Fibroblast of lung (primary cell): ENCODE measurements around the gene SLC51B. TPM values are rescaled to one million over a fixed set of nuclear protein-coding genes. Genes with fewer than 3 reads are reported as not detected.
"Not testable (repeated sequence)": the region's sequence is repeated elsewhere in the genome, so short reads cannot be mapped to it uniquely, and the experiment has no call there.

Source experiments
- DNase-seq, 2 donors: peaks; one replicate each; pipeline versions ENCODE4 v3.0.0 to v3.0.0-alpha.2; 2010; ENCODE audit warnings: low read depth in 2 of 2
- H2AFZ ChIP-seq: 2 replicates; pipeline ENCODE4 v1.5.1; 2012; ENCODE audit warnings: low read length, control low read depth, inconsistent platforms
- H3K27ac ChIP-seq: 2 replicates; pipeline ENCODE4 v1.5.1; 2011; ENCODE audit warnings: low read length, control low read depth; ENCODE audit not compliant: insufficient read depth
- H3K27me3 ChIP-seq: 2 replicates; pipeline ENCODE4 v1.5.1; 2011; ENCODE audit warnings: mild to moderate bottlenecking, low read length; ENCODE audit not compliant: control insufficient read depth, insufficient read depth
- H3K36me3 ChIP-seq: 2 replicates; pipeline ENCODE4 v1.5.1; 2011; ENCODE audit warnings: low read length; ENCODE audit not compliant: control insufficient read depth, insufficient read depth
- H3K4me1 ChIP-seq: 2 replicates; pipeline ENCODE4 v1.5.1; 2011; ENCODE audit warnings: low read length; ENCODE audit not compliant: control insufficient read depth, insufficient read depth; ENCODE audit errors: extremely low read depth
- H3K4me2 ChIP-seq: 2 replicates; pipeline ENCODE4 v1.5.1; 2011; ENCODE audit warnings: low read length, control low read depth; ENCODE audit not compliant: insufficient read depth; ENCODE audit errors: extremely low read depth
- H3K4me3 ChIP-seq, 4 experiments: fragments of 200-600 bp in 1 of 4; sonication (generic) in 1 of 4; replicated peaks in 1 of 4; 2 replicates each; pipeline ENCODE4 v1.5.1; 2011 to 2016; ENCODE audit warnings: low read length in 4 of 4, low read depth in 3 of 4, mild to moderate bottlenecking in 3 of 4, control low read depth in 2 of 4, inconsistent platforms in 1 of 4, mixed read lengths in 1 of 4; ENCODE audit not compliant: insufficient read depth in 1 of 4; ENCODE audit errors: control extremely low read depth in 1 of 4
- H3K79me2 ChIP-seq: 2 replicates; pipeline ENCODE4 v1.5.1; 2012; ENCODE audit warnings: mild to moderate bottlenecking, low read length, inconsistent platforms; ENCODE audit not compliant: control insufficient read depth, insufficient read depth
- H3K9ac ChIP-seq: 2 replicates; pipeline ENCODE4 v1.5.1; 2011; ENCODE audit warnings: mild to moderate bottlenecking, low read length, control low read depth; ENCODE audit not compliant: insufficient read depth
- H3K9me3 ChIP-seq: 2 replicates; pipeline ENCODE4 v1.5.1; 2012; ENCODE audit warnings: low read depth, low read length; ENCODE audit not compliant: control insufficient read depth, insufficient read depth
- H4K20me1 ChIP-seq: 2 replicates; pipeline ENCODE4 v1.5.1; 2011; ENCODE audit warnings: low read length; ENCODE audit not compliant: control insufficient read depth, insufficient read depth; ENCODE audit errors: extremely low read depth
- EZH2 ChIP-seq: IDR thresholded peaks from 2 replicates; pipeline ENCODE4 v1.5.1; 2012; ENCODE audit warnings: low read length, control low read depth, mild to moderate bottlenecking; ENCODE audit errors: missing control alignments
- polyA plus RNA-seq, 2 donors: library from polyadenylated mRNA; depleted of rRNA in 1 of 2; stranded (reverse) in 1 of 2; unstranded in 1 of 2; fragments of >200 nt; gene quantifications; 2 replicates each; pipeline ENCODE4 v1.2.1, GENCODE V29; 2011 to 2012; ENCODE audit warnings: missing spikeins in 1 of 2
- total RNA-seq: library from RNA; depleted of rRNA; stranded (reverse); fragments of >200 nt; gene quantifications from 2 replicates; pipeline ENCODE4 v1.2.1, GENCODE V29; 2014
- TF ChIP-seq, protein P1 (sequence below), 2 donors: IDR thresholded peaks in 1 of 2; conservative IDR thresholded peaks in 1 of 2; 1 replicate in 1 of 2; 2 replicates in 1 of 2; pipeline ENCODE4 v1.5.1; 2011 to 2012; ENCODE audit warnings: low read length in 2 of 2, control low read depth in 1 of 2, inconsistent platforms in 1 of 2, low read depth in 1 of 2, mild to moderate bottlenecking in 1 of 2

The SLC51B gene
- total and polyA plus RNA-seq, 2 donors (not counting 1 experiment from before 2014, with no cell fraction given), result 0.66 to 0.98 TPM

DNA sequence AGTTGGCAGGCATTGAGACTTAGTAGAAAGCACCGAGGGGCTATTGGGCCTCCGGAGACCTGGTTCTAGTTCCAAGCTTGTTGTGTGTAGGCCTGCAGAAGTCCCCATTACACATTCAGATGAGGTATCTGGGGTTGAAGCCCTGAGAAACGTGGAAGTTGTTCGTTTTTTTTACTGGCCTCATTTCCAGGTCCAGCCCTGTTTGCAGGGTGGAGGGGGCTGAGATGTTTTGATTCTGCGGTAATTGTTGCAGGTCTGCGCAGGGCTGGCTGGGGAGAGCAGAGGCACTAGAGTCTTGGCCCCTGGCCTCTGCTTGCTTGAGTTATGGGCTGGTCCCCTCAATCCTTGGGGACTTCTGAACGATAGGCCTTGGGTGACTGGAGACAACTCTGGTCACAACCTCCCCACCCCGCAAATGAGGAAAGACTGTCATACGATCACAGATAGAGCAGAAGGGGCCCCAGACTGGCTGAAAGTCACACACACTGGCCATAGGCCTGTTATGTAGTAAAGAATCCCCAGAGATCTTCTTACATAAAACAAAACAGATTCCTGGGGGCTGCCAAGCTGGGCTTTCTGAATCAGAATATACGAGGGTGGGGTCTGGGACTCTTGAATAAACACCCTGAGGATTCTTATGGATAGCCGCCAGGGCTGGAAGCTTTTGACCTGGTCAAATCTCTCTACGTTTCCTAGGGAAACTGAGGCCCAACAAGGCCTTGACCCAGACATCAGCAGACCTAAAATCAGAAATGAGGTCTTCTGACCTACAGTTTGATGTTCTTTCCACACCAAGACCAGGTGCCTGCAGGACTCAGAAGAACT, 47.0 kb downstream of the SLC51B start:
- no peaks in the 10 kb centered on the region for H3K79me2 ChIP-seq
- TF ChIP-seq, protein P1, sequence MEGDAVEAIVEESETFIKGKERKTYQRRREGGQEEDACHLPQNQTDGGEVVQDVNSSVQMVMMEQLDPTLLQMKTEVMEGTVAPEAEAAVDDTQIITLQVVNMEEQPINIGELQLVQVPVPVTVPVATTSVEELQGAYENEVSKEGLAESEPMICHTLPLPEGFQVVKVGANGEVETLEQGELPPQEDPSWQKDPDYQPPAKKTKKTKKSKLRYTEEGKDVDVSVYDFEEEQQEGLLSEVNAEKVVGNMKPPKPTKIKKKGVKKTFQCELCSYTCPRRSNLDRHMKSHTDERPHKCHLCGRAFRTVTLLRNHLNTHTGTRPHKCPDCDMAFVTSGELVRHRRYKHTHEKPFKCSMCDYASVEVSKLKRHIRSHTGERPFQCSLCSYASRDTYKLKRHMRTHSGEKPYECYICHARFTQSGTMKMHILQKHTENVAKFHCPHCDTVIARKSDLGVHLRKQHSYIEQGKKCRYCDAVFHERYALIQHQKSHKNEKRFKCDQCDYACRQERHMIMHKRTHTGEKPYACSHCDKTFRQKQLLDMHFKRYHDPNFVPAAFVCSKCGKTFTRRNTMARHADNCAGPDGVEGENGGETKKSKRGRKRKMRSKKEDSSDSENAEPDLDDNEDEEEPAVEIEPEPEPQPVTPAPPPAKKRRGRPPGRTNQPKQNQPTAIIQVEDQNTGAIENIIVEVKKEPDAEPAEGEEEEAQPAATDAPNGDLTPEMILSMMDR (conservative IDR thresholded peaks at IDR 0.05 in 1 of 2, IDR thresholded peaks at IDR 0.05 in 1 of 2; ENCODE audit: low read depth in 1 of 2, low read length in 2 of 2), result no peak
- no peak for TF ChIP-seq EZH2
- no peaks in the 10 kb centered on the region for H3K9me3 ChIP-seq
- H3K4me2 ChIP-seq, result no peak overlapping the region
- H3K4me1 ChIP-seq, result peaks cover 12% of the 10 kb centered on the region
- no peak overlapping the region for H3K9ac ChIP-seq
- no peaks in the 10 kb centered on the region for H3K36me3 ChIP-seq
- no peak for DNase-seq
- H2AFZ ChIP-seq, result no peak overlapping the region
- H3K4me3 ChIP-seq, result no peak overlapping the region
- H3K27me3 ChIP-seq, result no peaks in the 10 kb centered on the region
- H4K20me1 ChIP-seq, result no peaks in the 10 kb centered on the region
- H3K27ac ChIP-seq, result no peak overlapping the region

DNA sequence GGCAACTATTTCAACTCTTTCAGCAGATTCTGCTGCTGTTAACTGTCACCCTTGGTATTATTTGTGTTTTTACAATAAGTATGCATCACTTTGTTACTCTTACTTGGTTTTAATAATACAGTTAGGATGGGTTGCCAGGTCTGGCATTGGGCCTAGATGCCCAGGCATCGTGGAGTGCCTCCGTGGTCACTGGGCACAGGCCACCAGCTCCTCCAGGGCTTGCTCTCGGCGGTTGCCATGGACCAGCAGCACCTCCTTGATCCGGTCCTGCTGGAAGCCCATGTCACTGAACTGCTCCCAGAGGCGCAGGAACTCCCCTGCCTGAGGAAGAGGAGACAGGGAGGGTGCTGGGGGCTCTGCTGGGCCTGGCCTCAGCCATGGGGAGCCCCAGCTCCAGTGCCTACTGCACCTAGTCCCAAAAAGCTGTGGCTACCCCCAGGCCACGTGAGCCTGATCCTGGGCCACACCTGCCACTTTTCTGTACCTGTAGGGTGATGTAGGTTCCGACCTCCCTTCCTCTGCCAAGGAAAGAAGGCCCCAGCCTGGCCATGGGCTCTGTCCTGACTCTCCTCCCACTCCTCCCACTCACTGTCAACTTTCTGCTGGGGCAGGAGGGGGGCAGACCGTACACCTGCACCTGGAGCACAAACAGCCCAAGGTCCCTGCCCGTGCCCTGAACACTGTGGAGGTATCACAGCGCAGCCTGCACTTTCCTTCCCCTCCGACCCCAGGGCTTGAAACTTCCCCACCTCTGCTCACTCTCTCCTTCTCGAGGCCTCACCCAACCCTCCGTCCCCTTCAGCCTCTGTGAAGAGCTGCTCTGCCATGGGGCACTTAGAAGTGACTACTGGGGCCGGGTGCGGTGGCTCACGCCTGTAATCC, 48.0 kb downstream of the SLC51B start:
- no peak overlapping the region for H3K4me2 ChIP-seq
- TF ChIP-seq, protein P1 (conservative IDR thresholded peaks at IDR 0.05 in 1 of 2, IDR thresholded peaks at IDR 0.05 in 1 of 2; ENCODE audit: low read depth in 1 of 2, low read length in 2 of 2), result no peak
- no peak for TF ChIP-seq EZH2
- H3K27me3 ChIP-seq, result no peaks in the 10 kb centered on the region
- no peak overlapping the region for H3K27ac ChIP-seq
- peaks cover 1% of the 10 kb centered on the region for H3K36me3 ChIP-seq
- no peak overlapping the region for H2AFZ ChIP-seq
- no peaks in the 10 kb centered on the region for H4K20me1 ChIP-seq
- H3K79me2 ChIP-seq, result no peaks in the 10 kb centered on the region
- no peak for DNase-seq
- H3K4me3 ChIP-seq, result no peak overlapping the region
- peaks cover 10% of the 10 kb centered on the region for H3K4me1 ChIP-seq
- H3K9me3 ChIP-seq, result no peaks in the 10 kb centered on the region
- no peak overlapping the region for H3K9ac ChIP-seq

DNA sequence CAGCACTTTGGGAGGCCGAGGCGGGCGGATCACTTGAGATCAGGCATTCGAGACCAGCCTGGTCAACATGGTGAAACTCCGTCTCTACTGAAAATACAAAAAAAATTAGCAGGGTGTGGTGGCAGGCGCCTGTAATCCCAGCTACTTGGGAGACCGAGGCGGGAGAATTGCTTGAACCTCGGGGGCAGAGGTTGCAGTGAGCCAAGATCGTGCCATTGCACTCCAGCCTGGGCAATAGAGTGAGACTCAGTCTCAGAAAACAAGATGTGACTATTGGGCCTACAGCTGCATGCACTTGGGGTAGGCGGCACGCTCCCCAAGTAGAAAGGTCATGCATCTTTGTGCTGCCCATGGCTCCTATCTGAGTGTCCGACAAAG, 48.6 kb downstream of the SLC51B start:
- not testable (repeated sequence) for H3K79me2 ChIP-seq, H3K27ac ChIP-seq, DNase-seq, H3K36me3 ChIP-seq, H3K9me3 ChIP-seq, H3K27me3 ChIP-seq, H2AFZ ChIP-seq, H3K4me3 ChIP-seq, H3K9ac ChIP-seq, H3K4me1 ChIP-seq, H3K4me2 ChIP-seq, H4K20me1 ChIP-seq
